Progenitor cell of endocrine pancreas (in vitro differentiated cells): Measurements from ENCODE around the gene MAFF. TPM values are rescaled to one million over a fixed set of nuclear protein-coding genes. Genes with fewer than 3 reads are reported as not detected.
A peak's percentile ranks its signal among the peaks of the same experiment; 100 is the strongest.
"Not testable (repeated sequence)": the region's sequence is repeated elsewhere in the genome, so short reads cannot be mapped to it uniquely, and the experiment has no call there.

Experiments used
- DNase-seq: peaks from one replicate; pipeline ENCODE4 v3.0.0; 2021; ENCODE audit warnings: low spot score; ENCODE audit not compliant: unreplicated experiment
- H3K27ac Mint-ChIP-seq: 2 replicates; pipeline ENCODE4 v1.8.0; 2021; ENCODE audit warnings: mild to moderate bottlenecking, moderate library complexity, mixed read lengths
- H3K27me3 Mint-ChIP-seq: 2 replicates; pipeline ENCODE4 v1.8.0; 2021; ENCODE audit warnings: mixed read lengths
- H3K36me3 Mint-ChIP-seq: 2 replicates; pipeline ENCODE4 v1.8.0; 2022; ENCODE audit warnings: mixed read lengths; ENCODE audit not compliant: insufficient read depth
- H3K4me1 Mint-ChIP-seq: 2 replicates; pipeline ENCODE4 v1.8.0; 2021; ENCODE audit warnings: low read depth, mixed read lengths
- H3K4me3 Mint-ChIP-seq: 2 replicates; pipeline ENCODE4 v1.8.0; 2021; ENCODE audit warnings: low read depth, mild to moderate bottlenecking, moderate library complexity, mixed read lengths
- H3K9me3 Mint-ChIP-seq: 2 replicates; pipeline ENCODE4 v1.8.0; 2021; ENCODE audit warnings: low read depth, mixed read lengths
- total RNA-seq: library from RNA; stranded (reverse); gene quantifications from 2 replicates; pipeline ENCODE4 v1.2.1, GENCODE V29; 2021
- TF ChIP-seq, protein P1 (sequence below): fragments of 200-600 bp; sonication (generic); IDR thresholded peaks from one replicate; pipeline ENCODE4 v1.5.0; 2021; ENCODE audit warnings: antibody characterized with exemption, mild to moderate bottlenecking; ENCODE audit not compliant: unreplicated experiment

MAFF gene
- total RNA-seq, 1 donor from 2014 or later = 8.4 TPM

- Mint-ChIP-seq H3K4me1 (peaks cover 10% of the 10 kb centered on the region), H3K4me3 (no peak overlapping the region), H3K27ac (no peak overlapping the region), H3K36me3 (peaks cover 16% of the 10 kb centered on the region), H3K9me3 (no peaks in the 10 kb centered on the region), H3K27me3 (no peaks in the 10 kb centered on the region)
- TF ChIP-seq, protein P1, sequence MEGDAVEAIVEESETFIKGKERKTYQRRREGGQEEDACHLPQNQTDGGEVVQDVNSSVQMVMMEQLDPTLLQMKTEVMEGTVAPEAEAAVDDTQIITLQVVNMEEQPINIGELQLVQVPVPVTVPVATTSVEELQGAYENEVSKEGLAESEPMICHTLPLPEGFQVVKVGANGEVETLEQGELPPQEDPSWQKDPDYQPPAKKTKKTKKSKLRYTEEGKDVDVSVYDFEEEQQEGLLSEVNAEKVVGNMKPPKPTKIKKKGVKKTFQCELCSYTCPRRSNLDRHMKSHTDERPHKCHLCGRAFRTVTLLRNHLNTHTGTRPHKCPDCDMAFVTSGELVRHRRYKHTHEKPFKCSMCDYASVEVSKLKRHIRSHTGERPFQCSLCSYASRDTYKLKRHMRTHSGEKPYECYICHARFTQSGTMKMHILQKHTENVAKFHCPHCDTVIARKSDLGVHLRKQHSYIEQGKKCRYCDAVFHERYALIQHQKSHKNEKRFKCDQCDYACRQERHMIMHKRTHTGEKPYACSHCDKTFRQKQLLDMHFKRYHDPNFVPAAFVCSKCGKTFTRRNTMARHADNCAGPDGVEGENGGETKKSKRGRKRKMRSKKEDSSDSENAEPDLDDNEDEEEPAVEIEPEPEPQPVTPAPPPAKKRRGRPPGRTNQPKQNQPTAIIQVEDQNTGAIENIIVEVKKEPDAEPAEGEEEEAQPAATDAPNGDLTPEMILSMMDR = no peak
- DNase-seq = no peak
Observed at GRCh38 chr22:38232196-38232595, 30.4 kb downstream of the MAFF start.

- TF ChIP-seq, protein P1 = no peak
- Mint-ChIP-seq H3K4me3 (no peak overlapping the region), H3K9me3 (no peaks in the 10 kb centered on the region), H3K4me1 (peaks cover 10% of the 10 kb centered on the region), H3K27ac (no peak overlapping the region), H3K27me3 (no peaks in the 10 kb centered on the region), H3K36me3 (peaks cover 16% of the 10 kb centered on the region)
- DNase-seq = no peak
Observed at GRCh38 chr22:38233427-38233826, 31.6 kb downstream of the MAFF start.

DNA sequence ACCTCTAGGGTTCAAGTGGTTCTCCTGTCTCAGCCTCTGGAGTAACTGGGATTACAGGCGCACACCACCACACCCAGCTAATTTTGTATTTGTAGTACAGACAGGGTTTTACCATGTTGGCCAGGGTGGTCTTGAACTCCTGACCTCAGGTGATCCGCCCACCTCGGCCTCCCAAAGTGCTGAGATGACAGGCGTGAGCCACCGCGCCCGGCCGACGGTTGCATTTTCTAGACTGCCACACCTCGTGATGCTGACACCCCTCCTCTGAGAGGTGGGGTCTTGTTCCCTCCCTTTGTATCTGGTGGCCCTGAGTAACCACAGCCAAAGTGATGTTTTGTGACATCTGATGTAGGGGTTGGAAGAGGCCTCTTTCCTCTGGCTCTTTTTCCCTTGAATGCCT, 32.1 kb downstream of the MAFF start:
- not testable (repeated sequence) for H3K27ac Mint-ChIP-seq, H3K4me1 Mint-ChIP-seq, H3K27me3 Mint-ChIP-seq, H3K9me3 Mint-ChIP-seq, H3K4me3 Mint-ChIP-seq, DNase-seq
- peaks cover 13% of the 10 kb centered on the region for H3K36me3 Mint-ChIP-seq

DNA sequence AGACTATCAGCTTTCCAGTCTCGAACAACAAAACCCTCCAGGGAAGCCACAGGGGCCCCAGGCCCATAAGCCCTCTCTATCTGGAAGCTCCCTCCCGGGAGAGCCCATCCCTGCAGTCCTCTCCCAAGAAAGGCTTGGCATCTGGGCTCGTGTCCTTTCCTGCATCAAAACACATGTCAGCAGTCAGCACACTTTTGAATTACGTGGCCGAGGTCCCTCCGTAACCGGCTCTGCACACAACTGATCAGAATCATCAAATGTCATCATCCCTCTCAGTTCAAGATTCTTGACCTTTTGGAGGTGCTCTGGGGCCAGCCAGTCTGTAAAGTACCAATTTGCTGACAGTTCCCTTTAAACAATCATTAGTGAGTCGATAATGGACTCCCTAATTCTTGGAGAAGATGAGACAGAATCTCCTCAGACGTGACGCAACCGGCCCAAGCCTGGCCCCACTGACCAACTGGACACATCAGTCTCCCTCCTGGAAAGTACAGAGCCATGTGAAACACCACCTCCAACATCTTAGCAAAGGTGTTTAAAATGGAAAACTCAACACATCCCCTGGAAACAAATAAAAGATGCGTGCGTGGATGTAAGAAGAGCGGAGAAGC, 33.6 kb downstream of the MAFF start:
- Mint-ChIP-seq H3K36me3 (peaks cover 16% of the 10 kb centered on the region), H3K27me3 (no peaks in the 10 kb centered on the region), H3K4me1 (peaks cover 15% of the 10 kb centered on the region), H3K4me3 (no peak overlapping the region), H3K9me3 (no peaks in the 10 kb centered on the region), H3K27ac (peak overlapping the region; percentile 88)
- no peak for DNase-seq
- TF ChIP-seq, protein P1 = no peak

GRCh38 chr22:38236786-38237185, 35.0 kb downstream of the MAFF start:
- no peak for DNase-seq
- peaks cover 24% of the 10 kb centered on the region for H3K4me1 Mint-ChIP-seq
- TF ChIP-seq, protein P1 = no peak
- no peaks in the 10 kb centered on the region for H3K27me3 Mint-ChIP-seq
- H3K27ac Mint-ChIP-seq = peak overlapping the region; percentile 85
- H3K4me3 Mint-ChIP-seq = no peak overlapping the region
- no peaks in the 10 kb centered on the region for H3K9me3 Mint-ChIP-seq
- H3K36me3 Mint-ChIP-seq = peaks cover 16% of the 10 kb centered on the region

DNA sequence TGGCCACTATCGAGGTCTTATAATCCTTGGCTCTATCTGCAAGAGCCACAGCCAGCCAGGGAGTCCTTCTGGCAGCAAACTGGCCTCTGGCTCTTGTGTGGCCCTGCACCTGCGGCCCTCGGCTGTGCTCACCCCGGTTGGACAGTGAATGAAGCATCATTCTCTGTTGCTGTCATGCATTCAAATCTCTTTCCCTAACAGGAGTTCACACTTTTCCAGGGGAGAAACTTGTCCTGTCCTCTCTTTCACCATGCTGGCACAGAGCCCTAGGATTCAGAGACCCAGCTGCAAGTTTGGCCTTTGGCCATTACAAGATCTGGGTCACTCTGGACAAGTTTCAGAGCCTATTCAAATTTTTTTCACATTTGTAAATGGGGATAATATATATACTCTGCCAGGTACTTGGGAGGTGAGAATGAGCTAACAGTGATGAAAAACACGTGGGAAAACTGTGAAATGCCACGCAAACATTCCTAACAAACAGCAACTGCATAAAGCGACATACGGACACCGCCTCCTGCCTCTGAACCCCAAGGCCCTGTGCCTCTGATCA, 36.8 kb downstream of the MAFF start:
- DNase-seq = no peak
- Mint-ChIP-seq H3K27me3 (no peaks in the 10 kb centered on the region), H3K27ac (peak overlapping the region; percentile 84), H3K9me3 (no peaks in the 10 kb centered on the region), H3K4me3 (no peak overlapping the region), H3K36me3 (peaks cover 16% of the 10 kb centered on the region), H3K4me1 (peaks cover 35% of the 10 kb centered on the region)
- TF ChIP-seq, protein P1 = no peak
